HL-60 (cell line): ENCODE data around the gene TRERF1.

ENCODE experiments used
- GABPA ChIP-seq: IDR thresholded peaks from 2 replicates; pipeline ENCODE4 v1.6.1; 2012; ENCODE audit warnings: low read depth
- POLR2AphosphoS5 ChIP-seq: IDR thresholded peaks from 2 replicates; pipeline ENCODE4 v1.6.1; 2012; ENCODE audit warnings: low read depth
- SPI1 ChIP-seq: IDR thresholded peaks from 2 replicates; pipeline ENCODE4 v1.6.1; 2012; ENCODE audit warnings: low read depth, mild to moderate bottlenecking, borderline replicate concordance
- TF ChIP-seq, protein P1 (sequence below): IDR thresholded peaks from one replicate; pipeline ENCODE4 v1.5.1; 2011; ENCODE audit warnings: low read length, control low read depth, inconsistent platforms; ENCODE audit not compliant: insufficient read depth
- TF ChIP-seq, protein P2 (sequence below): IDR thresholded peaks from 2 replicates; pipeline ENCODE4 v1.6.1; 2012; ENCODE audit warnings: low read depth; ENCODE audit not compliant: insufficient replicate concordance

DNA sequence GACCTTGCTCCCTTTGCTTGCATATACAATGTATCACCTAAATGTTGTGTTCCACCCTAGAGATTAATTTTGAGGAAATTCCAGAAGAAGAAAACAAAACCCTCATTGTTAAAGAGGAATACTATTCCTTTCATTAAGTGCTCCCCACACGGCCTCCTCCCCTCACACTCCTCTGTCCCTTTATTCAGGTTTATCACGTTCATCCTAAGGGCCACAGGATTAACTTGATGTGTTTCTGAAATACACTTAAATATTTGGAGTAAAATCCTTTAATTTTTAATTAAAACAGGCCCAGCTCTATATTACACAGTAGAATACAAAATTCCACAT is 144.6 kb downstream of the TRERF1 start:
- TF ChIP-seq, protein P1, sequence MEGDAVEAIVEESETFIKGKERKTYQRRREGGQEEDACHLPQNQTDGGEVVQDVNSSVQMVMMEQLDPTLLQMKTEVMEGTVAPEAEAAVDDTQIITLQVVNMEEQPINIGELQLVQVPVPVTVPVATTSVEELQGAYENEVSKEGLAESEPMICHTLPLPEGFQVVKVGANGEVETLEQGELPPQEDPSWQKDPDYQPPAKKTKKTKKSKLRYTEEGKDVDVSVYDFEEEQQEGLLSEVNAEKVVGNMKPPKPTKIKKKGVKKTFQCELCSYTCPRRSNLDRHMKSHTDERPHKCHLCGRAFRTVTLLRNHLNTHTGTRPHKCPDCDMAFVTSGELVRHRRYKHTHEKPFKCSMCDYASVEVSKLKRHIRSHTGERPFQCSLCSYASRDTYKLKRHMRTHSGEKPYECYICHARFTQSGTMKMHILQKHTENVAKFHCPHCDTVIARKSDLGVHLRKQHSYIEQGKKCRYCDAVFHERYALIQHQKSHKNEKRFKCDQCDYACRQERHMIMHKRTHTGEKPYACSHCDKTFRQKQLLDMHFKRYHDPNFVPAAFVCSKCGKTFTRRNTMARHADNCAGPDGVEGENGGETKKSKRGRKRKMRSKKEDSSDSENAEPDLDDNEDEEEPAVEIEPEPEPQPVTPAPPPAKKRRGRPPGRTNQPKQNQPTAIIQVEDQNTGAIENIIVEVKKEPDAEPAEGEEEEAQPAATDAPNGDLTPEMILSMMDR, result no peak
- TF ChIP-seq GABPA (no peak), SPI1 (no peak), POLR2AphosphoS5 (no peak)
- TF ChIP-seq, protein P2, sequence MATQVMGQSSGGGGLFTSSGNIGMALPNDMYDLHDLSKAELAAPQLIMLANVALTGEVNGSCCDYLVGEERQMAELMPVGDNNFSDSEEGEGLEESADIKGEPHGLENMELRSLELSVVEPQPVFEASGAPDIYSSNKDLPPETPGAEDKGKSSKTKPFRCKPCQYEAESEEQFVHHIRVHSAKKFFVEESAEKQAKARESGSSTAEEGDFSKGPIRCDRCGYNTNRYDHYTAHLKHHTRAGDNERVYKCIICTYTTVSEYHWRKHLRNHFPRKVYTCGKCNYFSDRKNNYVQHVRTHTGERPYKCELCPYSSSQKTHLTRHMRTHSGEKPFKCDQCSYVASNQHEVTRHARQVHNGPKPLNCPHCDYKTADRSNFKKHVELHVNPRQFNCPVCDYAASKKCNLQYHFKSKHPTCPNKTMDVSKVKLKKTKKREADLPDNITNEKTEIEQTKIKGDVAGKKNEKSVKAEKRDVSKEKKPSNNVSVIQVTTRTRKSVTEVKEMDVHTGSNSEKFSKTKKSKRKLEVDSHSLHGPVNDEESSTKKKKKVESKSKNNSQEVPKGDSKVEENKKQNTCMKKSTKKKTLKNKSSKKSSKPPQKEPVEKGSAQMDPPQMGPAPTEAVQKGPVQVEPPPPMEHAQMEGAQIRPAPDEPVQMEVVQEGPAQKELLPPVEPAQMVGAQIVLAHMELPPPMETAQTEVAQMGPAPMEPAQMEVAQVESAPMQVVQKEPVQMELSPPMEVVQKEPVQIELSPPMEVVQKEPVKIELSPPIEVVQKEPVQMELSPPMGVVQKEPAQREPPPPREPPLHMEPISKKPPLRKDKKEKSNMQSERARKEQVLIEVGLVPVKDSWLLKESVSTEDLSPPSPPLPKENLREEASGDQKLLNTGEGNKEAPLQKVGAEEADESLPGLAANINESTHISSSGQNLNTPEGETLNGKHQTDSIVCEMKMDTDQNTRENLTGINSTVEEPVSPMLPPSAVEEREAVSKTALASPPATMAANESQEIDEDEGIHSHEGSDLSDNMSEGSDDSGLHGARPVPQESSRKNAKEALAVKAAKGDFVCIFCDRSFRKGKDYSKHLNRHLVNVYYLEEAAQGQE, result no peak
